K562 (cell line): Measurements from ENCODE around the gene SENP3. TPM values are rescaled to one million over a fixed set of nuclear protein-coding genes. Genes with fewer than 3 reads are reported as not detected.

ENCODE experiments used
- ARID1B ChIP-seq: fragments of 450-650 bp; IDR thresholded peaks from 2 replicates; pipeline ENCODE4 v1.6.1; 2016; ENCODE audit warnings: antibody characterized with exemption, mild to moderate bottlenecking, inconsistent platforms
- C11orf30 ChIP-seq: fragments of 450-650 bp; IDR thresholded peaks from 2 replicates; pipeline ENCODE4 v1.6.1; 2016; ENCODE audit warnings: low read depth, mild to moderate bottlenecking
- ELF2 ChIP-seq: fragments of 250-450 bp; sonication (Bioruptor Pico); IDR thresholded peaks from 2 replicates; pipeline ENCODE4 v1.5.0; 2021; ENCODE audit warnings: mild to moderate bottlenecking
- HLTF ChIP-seq: fragments of 450-650 bp; IDR thresholded peaks from 2 replicates; pipeline ENCODE4 v1.6.1; 2016
- KAT2B ChIP-seq: IDR thresholded peaks from one replicate; pipeline ENCODE4 v1.6.1; 2012; ENCODE audit warnings: low read depth, mild to moderate bottlenecking, control low read depth, inconsistent platforms, low read length, moderate library complexity
- NFXL1 ChIP-seq: fragments of 450-650 bp; formaldehyde crosslinking; IDR thresholded peaks from 2 replicates; pipeline ENCODE4 v1.4.0; 2021; ENCODE audit warnings: mild to moderate bottlenecking
- NR4A1 ChIP-seq, 2 experiments: fragments of 250-450 bp in 1 of 2; fragments of 450-650 bp in 1 of 2; sonication (Bioruptor Pico) in 1 of 2; IDR thresholded peaks; 2 replicates each; pipeline versions ENCODE4 v1.4.0 to v1.6.1; 2016 to 2020; ENCODE audit warnings: mild to moderate bottlenecking in 2 of 2, missing compliant biosample characterization in 1 of 2, missing genetic modification characterization in 1 of 2, moderate library complexity in 1 of 2
- PHF20 ChIP-seq: fragments of 450-650 bp; IDR thresholded peaks from 2 replicates; pipeline ENCODE4 v1.6.1; 2018; ENCODE audit not compliant: partially characterized antibody
- POLR2A ChIP-seq: fragments of 450-650 bp; conservative IDR thresholded peaks from 2 replicates; pipeline ENCODE4 v1.6.1; 2016
- RBBP5 ChIP-seq: fragments of 200-600 bp; sonication (generic); IDR thresholded peaks from 2 replicates; pipeline ENCODE4 v1.6.1; 2012; ENCODE audit warnings: borderline replicate concordance, mild to moderate bottlenecking, low read length, control low read depth, inconsistent platforms; ENCODE audit not compliant: insufficient read depth, poor library complexity, severe bottlenecking
- SIN3B ChIP-seq: fragments of 450-650 bp; IDR thresholded peaks from 2 replicates; pipeline ENCODE4 v1.6.1; 2017; ENCODE audit warnings: low read depth, mild to moderate bottlenecking, moderate library complexity
- SOX6 ChIP-seq: fragments of 450-650 bp; IDR thresholded peaks from 2 replicates; pipeline ENCODE4 v1.6.1; 2014; ENCODE audit warnings: mild to moderate bottlenecking
- SREBF2 ChIP-seq: sonication (generic); formaldehyde crosslinking; IDR thresholded peaks from 2 replicates; pipeline ENCODE4 v1.4.0; 2020; ENCODE audit warnings: mild to moderate bottlenecking, missing genetic modification reagents
- ZMIZ1 ChIP-seq, 2 experiments: fragments of 150-350 bp in 1 of 2; IDR thresholded peaks; 2 replicates each; pipeline ENCODE4 v1.6.1; 2012 to 2016; ENCODE audit warnings: low read depth in 2 of 2, low read length in 2 of 2, mild to moderate bottlenecking in 1 of 2, moderate library complexity in 1 of 2
- polyA plus RNA-seq, 8 experiments: library from polyadenylated mRNA; depleted of rRNA in 4 of 8; stranded (reverse) in 5 of 8; unstranded in 3 of 8; fragments of >200 nt; fragmentation: Nextera tagmentation in 2 of 8; fragmentation: Illumina TruSeq in 1 of 8; extraction: Ambion mirVana in 2 of 8; extraction: Trizol in 1 of 8; gene quantifications; 2 replicates each; pipeline versions ENCODE4 v1.2.1 to v1.2.3, GENCODE V29; 2011 to 2014; ENCODE audit warnings: inconsistent platforms in 1 of 8, missing spikeins in 1 of 8
- total RNA-seq, 7 experiments: library from RNA; depleted of rRNA in 6 of 7; stranded (reverse); fragments of >200 nt in 6 of 7; fragmentation: Illumina TruSeq in 2 of 7; extraction: Trizol in 2 of 7; gene quantifications; 2 replicates each; pipeline versions ENCODE4 v1.2.1 to v1.2.3, GENCODE V29; 2011 to 2021; ENCODE audit warnings: low replicate concordance in 1 of 7
- TF ChIP-seq, protein P1 (sequence below), 3 experiments: fragments of 200-800 bp in 1 of 3; fragments of 250-450 bp in 1 of 3; fragments of 450-650 bp in 1 of 3; sonication (Bioruptor Pico) in 1 of 3; sonication (Bioruptor generic) in 1 of 3; formaldehyde crosslinking in 1 of 3; IDR thresholded peaks; 2 replicates each; pipeline versions ENCODE4 v1.6.1 to v1.8.0; 2016 to 2022; ENCODE audit warnings: mild to moderate bottlenecking in 2 of 3, missing genetic modification characterization in 2 of 3, missing compliant biosample characterization in 1 of 3, moderate library complexity in 1 of 3
- TF ChIP-seq, protein P2 (sequence below), 2 experiments: fragments of 450-650 bp in 1 of 2; sonication (generic) in 1 of 2; formaldehyde crosslinking in 1 of 2; IDR thresholded peaks in 1 of 2; conservative IDR thresholded peaks in 1 of 2; 2 replicates each; pipeline versions ENCODE4 v1.6.1 to v1.8.1; 2016 to 2023; ENCODE audit warnings: mild to moderate bottlenecking in 2 of 2, moderate library complexity in 2 of 2, inconsistent platforms in 1 of 2, missing genetic modification reagents in 1 of 2

Gene SENP3
- total and polyA plus RNA-seq, 9 of the 15 experiments (the other 6 are each of a cell fraction or from before 2014, with no cell fraction given), result 0.63 to 102 (median 78.8) TPM

GRCh38 chr17:7583253-7584109, 21.8 kb downstream of the SENP3 start, which contains the start of gene MPDU1 (continued):
- 0 out of 4 replicates have a peak, but pooled peaks of 1 of the 2 experiments have one; percentile 3 for TF ChIP-seq ZMIZ1 (IDR thresholded peaks at IDR 0.05; ENCODE audit: low read depth in 2 of 2, low read length in 2 of 2)
- TF ChIP-seq, protein P1, sequence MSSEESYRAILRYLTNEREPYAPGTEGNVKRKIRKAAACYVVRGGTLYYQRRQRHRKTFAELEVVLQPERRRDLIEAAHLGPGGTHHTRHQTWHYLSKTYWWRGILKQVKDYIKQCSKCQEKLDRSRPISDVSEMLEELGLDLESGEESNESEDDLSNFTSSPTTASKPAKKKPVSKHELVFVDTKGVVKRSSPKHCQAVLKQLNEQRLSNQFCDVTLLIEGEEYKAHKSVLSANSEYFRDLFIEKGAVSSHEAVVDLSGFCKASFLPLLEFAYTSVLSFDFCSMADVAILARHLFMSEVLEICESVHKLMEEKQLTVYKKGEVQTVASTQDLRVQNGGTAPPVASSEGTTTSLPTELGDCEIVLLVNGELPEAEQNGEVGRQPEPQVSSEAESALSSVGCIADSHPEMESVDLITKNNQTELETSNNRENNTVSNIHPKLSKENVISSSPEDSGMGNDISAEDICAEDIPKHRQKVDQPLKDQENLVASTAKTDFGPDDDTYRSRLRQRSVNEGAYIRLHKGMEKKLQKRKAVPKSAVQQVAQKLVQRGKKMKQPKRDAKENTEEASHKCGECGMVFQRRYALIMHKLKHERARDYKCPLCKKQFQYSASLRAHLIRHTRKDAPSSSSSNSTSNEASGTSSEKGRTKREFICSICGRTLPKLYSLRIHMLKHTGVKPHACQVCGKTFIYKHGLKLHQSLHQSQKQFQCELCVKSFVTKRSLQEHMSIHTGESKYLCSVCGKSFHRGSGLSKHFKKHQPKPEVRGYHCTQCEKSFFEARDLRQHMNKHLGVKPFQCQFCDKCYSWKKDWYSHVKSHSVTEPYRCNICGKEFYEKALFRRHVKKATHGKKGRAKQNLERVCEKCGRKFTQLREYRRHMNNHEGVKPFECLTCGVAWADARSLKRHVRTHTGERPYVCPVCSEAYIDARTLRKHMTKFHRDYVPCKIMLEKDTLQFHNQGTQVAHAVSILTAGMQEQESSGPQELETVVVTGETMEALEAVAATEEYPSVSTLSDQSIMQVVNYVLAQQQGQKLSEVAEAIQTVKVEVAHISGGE (CRISPR knock-in tag; IDR thresholded peaks at IDR 0.05), result peak in 2 of 3 experiments; percentile 90 to 97; a peak in 5 of 6 replicates
- no peak for TF ChIP-seq NFXL1 (CRISPR knock-in tag)
- TF ChIP-seq, protein P2, sequence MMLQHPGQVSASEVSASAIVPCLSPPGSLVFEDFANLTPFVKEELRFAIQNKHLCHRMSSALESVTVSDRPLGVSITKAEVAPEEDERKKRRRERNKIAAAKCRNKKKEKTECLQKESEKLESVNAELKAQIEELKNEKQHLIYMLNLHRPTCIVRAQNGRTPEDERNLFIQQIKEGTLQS (IDR thresholded peaks at IDR 0.05), result no peak
- TF ChIP-seq, protein P2 (CRISPR knock-in tag; conservative IDR thresholded peaks at IDR 0.05), result peak; percentile 64; the same call in 1 of the 2 replicates
- TF ChIP-seq SOX6, result peak; percentile 34; the same call in 1 of the 2 replicates
- TF ChIP-seq SREBF2, result no peak
- TF ChIP-seq HLTF, result no peak
- TF ChIP-seq PHF20, result peak; percentile 72
- TF ChIP-seq C11orf30, result peak; percentile 93
- peak; percentile 22 for TF ChIP-seq RBBP5
- TF ChIP-seq KAT2B, result no peak
- TF ChIP-seq NR4A1 (CRISPR knock-in tag; IDR thresholded peaks at IDR 0.05), result no peak
- TF ChIP-seq NR4A1 (tag; IDR thresholded peaks at IDR 0.05), result peak; percentile 91
- TF ChIP-seq POLR2A, result peak; percentile 93
- TF ChIP-seq ELF2, result peak; percentile 94
- TF ChIP-seq SIN3B, result peak; percentile 91
- 0 out of 2 replicates have a peak, but pooled peaks have one; percentile 16 for TF ChIP-seq ARID1B
